Measurements from ENCODE around the gene ARHGAP27.

- no peak for TF ChIP-seq GATA2 (IDR thresholded peaks at IDR 0.05; ENCODE audit: low read depth, low read length)
- TF ChIP-seq GATA3 (IDR thresholded peaks at IDR 0.05; ENCODE audit: low read depth, low read length), result no peak
Measured at GRCh38 chr17:45391291-45391690, 41.4 kb downstream of the ARHGAP27 start.

All from SH-SY5Y (cell line).